GM12872 (cell line): ENCODE measurements around the gene C15orf62.

Experiments
- CTCF ChIP-seq: IDR thresholded peaks from 3 replicates; pipeline ENCODE4 v1.5.1; 2011; ENCODE audit warnings: low read depth, mild to moderate bottlenecking, low read length, moderate library complexity; ENCODE audit not compliant: insufficient read depth

C15orf62 gene

DNA sequence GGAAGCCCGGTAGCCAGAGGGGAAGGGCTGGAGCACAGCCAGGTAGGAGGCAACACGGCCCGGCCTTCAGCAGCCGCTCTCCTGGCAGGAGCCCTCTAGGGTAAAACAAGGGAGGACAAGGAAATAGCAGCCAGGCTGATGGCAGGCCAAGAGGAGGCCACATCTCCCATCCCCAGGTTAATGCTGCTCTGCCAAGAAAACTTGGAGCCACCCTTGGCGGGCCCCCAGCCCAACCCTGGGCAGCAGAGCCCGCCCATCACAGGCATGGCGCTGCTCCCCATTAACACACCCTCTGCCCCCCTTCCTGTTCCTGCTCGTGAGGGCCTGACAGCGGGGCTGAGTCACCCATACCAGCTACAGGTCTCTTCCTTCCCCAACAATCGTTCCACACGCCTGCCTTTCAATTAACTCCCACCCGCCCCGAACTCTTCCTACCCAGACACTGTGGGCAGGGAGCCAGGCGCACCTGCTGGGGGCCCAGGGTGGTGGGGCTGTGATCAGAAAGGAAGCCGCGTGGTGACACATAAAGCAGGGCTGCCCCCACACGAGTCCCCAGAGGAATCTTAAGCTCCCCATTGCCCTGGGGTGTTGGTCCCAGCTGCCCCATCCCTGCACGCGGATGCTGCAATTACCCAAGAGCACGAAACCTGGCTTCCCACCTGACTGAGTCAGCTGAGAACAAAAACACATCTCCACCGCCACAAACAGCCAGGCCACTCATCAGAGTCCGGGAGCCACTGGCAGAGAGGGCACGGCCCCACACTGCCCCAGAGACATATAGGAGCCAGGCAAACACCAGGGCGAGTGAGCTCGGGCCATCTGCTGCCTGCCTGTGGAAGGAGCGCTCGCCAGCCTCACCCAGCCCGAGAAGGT is at the start of gene C15orf62:
Gene C15orf62 (plus strand): TSS at position 707 of the 873 bp plus-strand sequence. CDS start 516 bp downstream, outside the sequence.
- no peak for TF ChIP-seq CTCF

DNA sequence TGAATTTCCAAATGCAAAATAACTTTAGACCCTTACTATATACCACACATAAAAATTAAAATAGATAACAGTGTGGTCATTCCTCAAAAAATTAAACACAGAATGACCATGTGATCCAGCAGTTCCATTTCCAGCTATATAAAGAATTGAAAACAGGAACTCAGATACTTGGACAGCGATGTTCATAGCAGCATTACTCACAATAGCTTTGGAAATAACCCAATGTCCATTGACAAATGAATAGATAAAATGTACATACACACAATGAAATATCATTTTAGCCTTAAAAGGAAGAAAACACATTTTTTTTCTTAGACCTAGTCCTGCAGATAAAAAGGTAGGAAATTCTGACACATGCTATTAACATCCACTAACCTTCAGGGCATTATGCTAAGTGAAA is 48.1 kb upstream of the C15orf62 start:
- TF ChIP-seq CTCF: no peak

DNA sequence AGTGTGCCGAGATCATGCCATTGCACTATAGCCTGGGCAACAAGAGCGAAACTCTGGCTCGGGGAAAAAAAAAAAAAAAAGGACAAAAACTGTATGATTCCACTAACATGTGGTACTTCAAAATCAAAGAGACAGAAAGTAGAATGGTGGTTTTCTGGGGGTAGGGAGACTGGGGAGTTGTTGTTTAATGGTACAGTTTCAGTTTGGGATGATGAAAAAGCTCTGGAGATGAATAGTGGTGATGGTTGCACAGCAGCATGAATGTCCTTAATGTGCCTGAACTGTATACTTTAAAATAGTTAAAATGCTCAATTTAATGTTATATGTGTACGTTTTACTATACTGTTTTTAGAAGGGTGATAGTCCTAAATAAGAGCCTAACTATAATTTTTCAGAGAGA is 47.4 kb upstream of the C15orf62 start:
- no peak for TF ChIP-seq CTCF

- TF ChIP-seq CTCF: no peak
Measured at GRCh38 chr15:40722934-40723333, 46.8 kb upstream of the C15orf62 start.

DNA sequence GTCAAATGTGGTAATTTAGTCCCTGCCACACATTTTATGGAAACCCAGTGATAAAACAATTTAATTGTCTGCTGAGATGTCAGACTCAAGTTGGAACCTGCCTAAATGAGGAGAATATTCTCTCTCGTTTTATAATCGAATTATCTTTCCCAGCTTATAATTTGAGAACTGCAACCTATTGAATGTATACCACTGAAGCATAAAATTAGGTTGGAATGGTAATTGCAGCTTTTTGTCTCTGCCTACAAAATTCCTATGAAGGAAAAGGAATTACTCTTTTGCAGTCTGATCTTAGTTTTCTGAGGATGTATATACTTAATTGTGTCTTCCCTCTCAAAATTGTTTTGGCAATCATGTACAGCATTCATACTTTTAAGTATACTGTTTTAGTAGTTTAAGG is 45.9 kb upstream of the C15orf62 start:
- no peak for TF ChIP-seq CTCF

DNA sequence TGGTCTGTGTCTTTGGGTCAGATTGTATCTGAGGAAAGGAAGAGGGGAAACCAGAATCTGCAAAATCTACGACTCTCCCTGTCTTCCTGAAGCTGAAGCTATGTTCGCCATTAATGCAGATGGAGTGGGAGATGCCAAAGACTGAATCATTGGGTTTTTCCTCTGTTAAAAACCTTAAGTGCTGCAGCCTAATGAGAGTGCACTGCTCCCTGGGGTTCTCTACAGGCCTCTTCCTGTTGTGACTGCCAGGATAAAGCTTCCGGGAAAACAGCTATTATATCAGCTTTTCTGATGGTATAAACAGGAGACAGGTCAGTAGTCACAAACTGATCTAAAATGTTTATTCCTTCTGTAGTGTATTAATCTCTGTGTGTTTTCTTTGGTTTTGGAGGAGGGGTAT is 38.7 kb upstream of the C15orf62 start:
- no peak for TF ChIP-seq CTCF

GRCh38 chr15:40736575-40736974 is 33.2 kb upstream of the C15orf62 start:
- no peak for TF ChIP-seq CTCF
